ENCODE results near the gene MAGI2. TPM values are rescaled to one million over a fixed set of nuclear protein-coding genes. Genes with fewer than 3 reads are reported as not detected.

The MAGI2 gene
- polyA plus RNA-seq, 3 donors, result 0.03 to 0.11 TPM; not detected in 1

DNA sequence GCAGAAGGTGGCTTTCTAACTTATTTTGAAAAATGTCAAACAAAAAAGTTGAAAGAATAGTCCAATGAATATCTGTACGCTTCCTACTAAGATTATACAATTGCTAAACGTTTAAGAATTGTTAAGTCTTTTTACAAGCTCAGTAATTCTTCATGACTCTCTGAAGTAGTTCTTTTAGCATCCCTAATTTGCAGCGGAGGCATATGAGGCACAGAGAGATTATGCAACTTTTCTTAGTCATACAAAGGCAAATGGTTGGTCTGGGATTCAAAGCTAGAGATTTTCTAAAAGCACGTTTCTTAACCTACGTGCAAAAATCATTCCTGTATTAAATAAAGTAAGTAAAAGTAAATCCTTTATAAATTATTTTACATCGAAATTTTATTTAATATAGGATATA lies 254.2 kb downstream of the MAGI2 start:
- Histone ChIP-seq H3K4me1 (ENCODE audit: control insufficient read depth in 1 of 2, insufficient read depth in 2 of 2, low read length in 2 of 2) (no peaks in the 10 kb centered on the region), H3K9ac (ENCODE audit: insufficient read depth, low read length, poor library complexity, severe bottlenecking) (no peak overlapping the region), H2AFZ (ENCODE audit: insufficient read depth, low read depth, low read length, poor library complexity, severe bottlenecking) (no peak overlapping the region), H3K27ac (ENCODE audit: low read depth in 1 of 2, low read length in 2 of 2) (no peak overlapping the region), H3K9me3 (replicated peaks in 1 of 2; ENCODE audit: control insufficient read depth in 1 of 2, insufficient read depth in 1 of 2, low read length in 2 of 2) (peaks cover 0 to 7% of the 10 kb centered on the region in 2 donors), H3K79me2 (ENCODE audit: insufficient read depth, low read length) (no peaks in the 10 kb centered on the region), H3K4me2 (replicated peaks; ENCODE audit: extremely low read depth, low read length, poor library complexity, severe bottlenecking) (no peak overlapping the region), H3K4me3 (replicated peaks in 1 of 3; ENCODE audit: low read depth in 2 of 3, low read length in 3 of 3) (no peak overlapping the region), H3K36me3 (replicated peaks in 1 of 2; ENCODE audit: control insufficient read depth in 1 of 2, insufficient read depth in 2 of 2, low read length in 2 of 2) (no peaks in the 10 kb centered on the region), H3K27me3 (ENCODE audit: control insufficient read depth in 2 of 2, insufficient read depth in 2 of 2, low read length in 2 of 2) (no peaks in the 10 kb centered on the region), H4K20me1 (ENCODE audit: insufficient read depth, low read length) (no peaks in the 10 kb centered on the region)
- Mint-ChIP-seq H3K27me3 (ENCODE audit: low read depth in 3 of 3) (no peaks in the 10 kb centered on the region), H3K4me3 (no peak overlapping the region), H3K9me3 (peaks cover 0 to 9% (median 3%) of the 10 kb centered on the region in 7 donors), H3K4me1 (no peaks in the 10 kb centered on the region), H3K27ac (no peak overlapping the region), H3K36me3 (no peaks in the 10 kb centered on the region)
- DNase-seq, result no peak
- intact Hi-C loops (cut with micrococcal nuclease), result no loop called here
- TF ChIP-seq, protein P1, sequence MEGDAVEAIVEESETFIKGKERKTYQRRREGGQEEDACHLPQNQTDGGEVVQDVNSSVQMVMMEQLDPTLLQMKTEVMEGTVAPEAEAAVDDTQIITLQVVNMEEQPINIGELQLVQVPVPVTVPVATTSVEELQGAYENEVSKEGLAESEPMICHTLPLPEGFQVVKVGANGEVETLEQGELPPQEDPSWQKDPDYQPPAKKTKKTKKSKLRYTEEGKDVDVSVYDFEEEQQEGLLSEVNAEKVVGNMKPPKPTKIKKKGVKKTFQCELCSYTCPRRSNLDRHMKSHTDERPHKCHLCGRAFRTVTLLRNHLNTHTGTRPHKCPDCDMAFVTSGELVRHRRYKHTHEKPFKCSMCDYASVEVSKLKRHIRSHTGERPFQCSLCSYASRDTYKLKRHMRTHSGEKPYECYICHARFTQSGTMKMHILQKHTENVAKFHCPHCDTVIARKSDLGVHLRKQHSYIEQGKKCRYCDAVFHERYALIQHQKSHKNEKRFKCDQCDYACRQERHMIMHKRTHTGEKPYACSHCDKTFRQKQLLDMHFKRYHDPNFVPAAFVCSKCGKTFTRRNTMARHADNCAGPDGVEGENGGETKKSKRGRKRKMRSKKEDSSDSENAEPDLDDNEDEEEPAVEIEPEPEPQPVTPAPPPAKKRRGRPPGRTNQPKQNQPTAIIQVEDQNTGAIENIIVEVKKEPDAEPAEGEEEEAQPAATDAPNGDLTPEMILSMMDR (IDR thresholded peaks at IDR 0.05), result no peak
- no CpG with 5 or more reads among the region's 6 CpGs for WGBS (ENCODE audit: insufficient coverage)

DNA sequence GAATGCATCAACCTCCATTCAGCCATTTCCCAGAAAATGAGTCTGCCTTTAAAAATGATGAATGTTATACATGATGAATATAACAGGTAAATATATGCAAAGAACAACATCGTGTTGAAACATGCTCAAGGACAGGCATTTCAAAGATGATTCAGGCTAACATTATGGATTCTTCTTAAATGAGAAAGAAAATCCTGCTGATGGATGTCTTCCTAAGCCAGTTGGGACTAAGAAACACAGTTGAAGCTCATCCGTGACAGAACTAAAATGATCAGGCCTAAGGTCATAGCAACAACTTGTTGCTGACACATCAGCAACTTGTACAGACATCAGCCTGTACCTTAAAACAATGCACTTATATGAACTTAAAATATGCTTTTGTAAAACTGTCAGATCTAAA lies 267.9 kb downstream of the MAGI2 start:
- no peaks in the 10 kb centered on the region for H3K4me1 ChIP-seq (ENCODE audit: control insufficient read depth in 1 of 2, insufficient read depth in 2 of 2, low read length in 2 of 2)
- no peak overlapping the region for H2AFZ ChIP-seq (ENCODE audit: insufficient read depth, low read depth, low read length, poor library complexity, severe bottlenecking)
- no peak for DNase-seq
- no peaks in the 10 kb centered on the region for H3K4me1 Mint-ChIP-seq
- no peak overlapping the region for H3K4me2 ChIP-seq (replicated peaks; ENCODE audit: extremely low read depth, low read length, poor library complexity, severe bottlenecking)
- intact Hi-C loops (cut with micrococcal nuclease), result no loop called here
- H3K9ac ChIP-seq (ENCODE audit: insufficient read depth, low read length, poor library complexity, severe bottlenecking), result no peak overlapping the region
- H3K4me3 ChIP-seq (replicated peaks in 1 of 3; ENCODE audit: low read depth in 2 of 3, low read length in 3 of 3), result no peak overlapping the region
- no peak overlapping the region for H3K4me3 Mint-ChIP-seq
- H3K36me3 Mint-ChIP-seq, result no peaks in the 10 kb centered on the region
- no peaks in the 10 kb centered on the region for H4K20me1 ChIP-seq (ENCODE audit: insufficient read depth, low read length)
- TF ChIP-seq, protein P1 (IDR thresholded peaks at IDR 0.05), result no peak
- H3K27me3 Mint-ChIP-seq (ENCODE audit: low read depth in 3 of 3), result no peaks in the 10 kb centered on the region
- WGBS (ENCODE audit: insufficient coverage), result 100% methylated on average over 1 of the region's 2 CpGs
- H3K27ac ChIP-seq (ENCODE audit: low read depth in 1 of 2, low read length in 2 of 2), result no peak overlapping the region
- no peaks in the 10 kb centered on the region for H3K36me3 ChIP-seq (replicated peaks in 1 of 2; ENCODE audit: control insufficient read depth in 1 of 2, insufficient read depth in 2 of 2, low read length in 2 of 2)
- H3K27me3 ChIP-seq (ENCODE audit: control insufficient read depth in 2 of 2, insufficient read depth in 2 of 2, low read length in 2 of 2), result no peaks in the 10 kb centered on the region
- H3K79me2 ChIP-seq (ENCODE audit: insufficient read depth, low read length), result no peaks in the 10 kb centered on the region
- no peaks in the 10 kb centered on the region for H3K9me3 Mint-ChIP-seq
- H3K27ac Mint-ChIP-seq, result no peak overlapping the region
- H3K9me3 ChIP-seq (replicated peaks in 1 of 2; ENCODE audit: control insufficient read depth in 1 of 2, insufficient read depth in 1 of 2, low read length in 2 of 2), result no peaks in the 10 kb centered on the region

Data from CD14-positive monocyte (primary cell).